HG03196 (cell line): ENCODE data around the gene RSPH4A.
"Not testable (repeated sequence)": the region's sequence is repeated elsewhere in the genome, so short reads cannot be mapped to it uniquely, and the experiment has no call there.

Source experiments
- ATAC-seq: cut with Tn5 transposase; IDR thresholded peaks from one replicate; pipeline ENCODE4 v1.9.1; 2021; ENCODE audit not compliant: unreplicated experiment

RSPH4A gene

DNA sequence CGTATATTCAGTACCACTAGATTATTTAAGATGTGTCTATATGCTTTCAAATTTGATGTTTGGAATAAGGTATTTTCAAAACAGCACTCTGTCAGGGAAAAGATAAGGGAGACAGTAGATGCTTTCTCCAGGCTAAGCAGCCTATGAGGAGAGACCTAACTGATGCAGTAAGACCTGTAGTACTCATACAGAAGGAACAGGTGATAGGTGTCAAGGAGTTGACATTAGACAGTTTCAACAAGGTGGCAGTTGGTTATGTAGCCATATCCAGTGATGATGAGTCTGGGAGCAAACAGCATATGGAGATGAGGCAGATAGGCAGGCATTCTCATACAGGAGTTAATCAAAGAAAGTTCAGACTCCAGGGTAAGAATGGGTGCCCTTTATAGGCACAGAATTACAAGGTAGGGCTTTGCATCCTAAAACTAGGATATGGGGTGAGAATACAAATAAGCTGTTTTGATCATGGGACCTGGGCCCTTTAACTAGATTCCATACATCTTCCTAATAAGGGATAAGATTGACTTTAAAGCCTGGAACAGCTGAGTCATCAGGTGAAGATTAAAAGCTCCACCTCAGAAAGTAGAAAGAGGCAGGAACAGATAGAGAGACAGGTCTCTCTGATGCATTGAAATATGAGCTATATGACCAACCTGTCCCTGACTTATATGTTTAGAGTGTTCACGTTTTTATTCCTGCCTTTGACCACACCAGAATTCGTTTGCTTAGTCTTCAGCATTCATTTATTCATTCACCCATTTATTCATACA is 7.9 kb downstream of the RSPH4A start:
- ATAC-seq, result no peak

DNA sequence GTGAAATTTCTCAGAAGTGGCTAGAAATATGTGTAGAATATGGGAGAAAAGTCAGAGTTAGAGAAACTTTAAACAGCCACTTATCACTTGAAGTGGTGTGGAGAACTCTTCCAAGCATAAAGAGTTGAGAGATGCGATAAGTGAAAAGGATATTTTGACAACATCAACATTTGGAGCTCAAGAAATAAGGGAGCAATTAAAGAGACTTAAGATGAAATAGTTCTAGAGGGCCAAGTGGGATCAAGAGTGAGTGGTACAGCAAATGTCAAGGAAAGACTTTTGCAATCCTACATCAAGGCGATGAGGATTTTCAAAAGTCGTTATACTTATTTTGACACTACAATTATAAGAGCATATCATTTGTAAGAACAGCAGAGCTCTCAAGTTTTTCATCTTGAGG is 9.6 kb downstream of the RSPH4A start:
- no peak for ATAC-seq

- ATAC-seq, result no peak
These were observed 13.3 kb downstream of the RSPH4A start for GRCh38 chr6:116629563-116629981.

DNA sequence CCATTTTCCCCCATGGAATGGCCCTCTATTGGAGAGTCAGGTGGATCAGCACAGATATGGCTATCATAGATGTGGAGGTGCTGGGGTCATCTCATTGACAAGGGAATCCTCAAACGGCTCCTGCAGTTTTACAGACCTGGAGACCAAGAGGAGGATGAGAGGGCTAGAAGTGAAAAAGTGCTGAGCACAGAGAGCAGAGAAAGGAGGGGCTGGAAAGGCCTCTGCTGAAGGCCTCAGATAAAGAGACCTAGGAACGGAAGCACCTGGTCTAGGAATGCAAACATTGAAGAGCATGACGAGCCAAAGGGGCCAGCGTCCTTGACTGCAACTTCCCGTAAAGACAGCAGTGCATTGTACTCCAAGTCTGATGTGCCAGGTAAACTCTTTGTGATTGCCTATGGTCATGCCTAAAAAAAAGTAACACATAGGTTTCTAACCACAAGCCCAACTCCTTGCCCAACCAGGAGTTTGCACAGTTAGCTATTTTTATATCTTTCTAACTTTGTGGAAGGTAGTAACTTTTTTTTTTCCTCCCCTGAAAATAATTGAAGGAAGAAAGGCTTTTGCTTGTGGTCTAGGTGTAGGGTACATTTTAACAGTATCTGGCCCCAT is 15.2 kb downstream of the RSPH4A start:
- no peak for ATAC-seq

DNA sequence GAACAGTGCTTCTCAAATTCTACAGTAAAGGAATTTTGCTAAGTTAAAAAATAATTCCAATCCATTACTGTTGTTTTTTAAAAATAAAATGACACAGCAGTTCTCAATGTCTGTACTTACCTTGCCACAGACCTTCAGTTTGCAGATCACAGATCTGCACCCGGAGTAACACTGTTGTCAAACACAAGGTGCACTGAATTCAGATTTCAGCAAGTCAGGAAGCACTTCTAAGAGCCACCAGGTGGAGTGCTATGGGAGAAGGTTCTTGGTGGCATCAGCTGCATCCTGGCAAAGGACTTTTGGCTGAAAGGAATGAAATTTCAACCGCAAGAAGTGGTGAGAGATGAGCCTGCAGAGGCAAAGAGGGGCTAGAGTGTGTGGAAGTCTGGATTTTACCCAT is 17.4 kb downstream of the RSPH4A start:
- ATAC-seq, result no peak

DNA sequence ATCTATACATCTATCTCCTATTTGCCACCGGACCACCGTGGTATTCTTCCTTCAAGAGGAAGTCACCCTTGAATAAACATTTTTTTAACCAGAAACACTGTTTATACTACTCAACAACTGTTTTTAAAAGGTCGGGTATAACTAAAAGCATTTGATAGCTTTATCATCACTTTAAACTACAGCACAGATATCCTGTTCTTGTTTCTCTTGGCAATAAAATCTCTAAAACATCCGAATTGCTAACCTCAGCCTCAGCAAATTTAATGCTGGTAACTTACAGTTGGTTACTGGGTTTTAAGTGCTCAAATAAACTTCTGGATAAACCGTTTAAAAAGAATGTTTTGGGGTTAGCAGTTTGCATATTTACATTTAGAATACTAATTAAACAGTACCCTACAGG is 31.9 kb downstream of the RSPH4A start:
- no peak for ATAC-seq

GRCh38 chr6:116649129-116649528 is 32.9 kb downstream of the RSPH4A start:
- ATAC-seq, result no peak

- no peak for ATAC-seq
These were observed 35.6 kb downstream of the RSPH4A start for GRCh38 chr6:116651916-116652315.

- no peak for ATAC-seq
These were observed 45.3 kb downstream of the RSPH4A start for GRCh38 chr6:116661594-116661993.

DNA sequence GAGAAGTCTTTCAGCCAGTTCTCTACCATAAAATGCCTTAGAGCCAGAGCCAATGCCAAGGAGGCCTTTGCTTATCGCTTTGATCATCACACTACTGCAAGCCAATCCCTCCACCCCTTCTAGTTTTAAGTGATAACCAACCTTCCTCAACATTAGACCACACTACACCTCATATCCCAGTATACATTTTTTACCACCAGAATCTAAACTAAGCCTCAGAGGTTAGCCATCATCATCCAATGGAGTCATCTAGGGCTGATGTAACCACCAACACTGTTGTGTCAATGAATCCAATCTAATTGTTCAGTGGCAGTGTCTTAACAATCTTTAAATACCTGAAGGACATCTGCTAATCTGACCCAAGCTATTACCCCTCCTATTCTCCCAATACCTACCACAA is 45.9 kb downstream of the RSPH4A start:
- no peak for ATAC-seq

- ATAC-seq, result no peak
These were observed 47.0 kb downstream of the RSPH4A start for GRCh38 chr6:116663308-116663707.

DNA sequence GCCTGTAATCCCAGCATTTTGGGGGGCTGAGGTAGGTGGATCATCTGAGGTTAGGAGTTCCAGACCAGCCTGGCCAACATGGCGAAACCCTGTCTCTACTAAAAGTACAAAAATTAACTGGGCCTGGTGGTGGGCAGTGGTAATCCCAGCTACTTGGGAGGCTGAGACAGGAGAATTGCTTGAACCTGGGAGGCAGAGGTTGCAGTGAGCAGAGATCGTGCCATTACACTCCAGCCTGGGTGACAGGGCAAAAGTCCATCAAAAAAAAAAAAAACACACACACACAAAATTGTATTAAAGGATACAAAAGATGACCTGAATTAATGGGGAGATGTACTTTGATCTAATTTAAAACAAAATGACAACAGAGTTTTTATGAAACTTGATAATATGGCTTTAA is 47.9 kb downstream of the RSPH4A start:
- not testable (repeated sequence) for ATAC-seq

DNA sequence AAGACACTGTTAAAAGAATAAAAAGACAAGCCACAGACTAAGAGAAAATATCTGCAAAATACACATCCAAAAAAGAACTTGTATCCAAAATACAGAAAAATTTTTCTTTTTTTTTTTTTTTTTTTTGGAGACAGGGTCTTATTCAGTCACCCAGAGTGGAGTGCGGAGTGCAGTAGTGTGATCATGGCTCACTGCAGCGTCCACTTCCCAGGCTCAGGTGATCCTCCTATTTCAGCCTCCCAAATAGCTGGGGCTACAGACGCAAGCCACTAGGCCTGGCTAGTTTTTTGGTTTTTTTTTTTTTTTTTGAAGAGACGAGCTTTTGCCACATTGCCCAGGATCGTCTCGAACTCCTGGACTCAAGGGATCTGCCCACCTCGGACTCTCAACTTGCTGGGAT is 49.2 kb downstream of the RSPH4A start:
- no peak for ATAC-seq

- no peak for ATAC-seq
These were observed 50.6 kb downstream of the RSPH4A start for GRCh38 chr6:116666869-116667268.

DNA sequence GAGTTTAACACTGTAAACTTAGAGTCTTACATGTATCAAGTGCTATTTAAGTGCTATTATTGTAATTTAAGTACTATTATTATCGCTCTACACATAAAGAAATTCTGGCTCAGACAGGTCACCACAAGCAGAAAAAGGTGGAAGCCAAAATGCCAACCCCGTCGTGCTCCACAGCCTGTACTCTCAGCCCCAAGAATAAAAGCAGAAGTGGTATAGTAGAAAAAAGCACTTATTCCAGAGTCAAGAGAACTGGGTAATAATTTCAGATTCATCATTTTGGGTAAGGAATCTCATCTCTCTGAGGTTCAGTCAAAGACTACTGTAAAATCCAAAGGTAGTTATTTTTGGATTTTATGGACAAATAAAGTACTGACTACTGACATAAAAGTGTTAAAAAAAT is 51.3 kb downstream of the RSPH4A start:
- peak; percentile 30 for ATAC-seq

- ATAC-seq, result no peak
These were observed 56.0 kb downstream of the RSPH4A start for GRCh38 chr6:116672306-116672705.

GRCh38 chr6:116676021-116676420 is 59.7 kb downstream of the RSPH4A start:
- no peak for ATAC-seq

DNA sequence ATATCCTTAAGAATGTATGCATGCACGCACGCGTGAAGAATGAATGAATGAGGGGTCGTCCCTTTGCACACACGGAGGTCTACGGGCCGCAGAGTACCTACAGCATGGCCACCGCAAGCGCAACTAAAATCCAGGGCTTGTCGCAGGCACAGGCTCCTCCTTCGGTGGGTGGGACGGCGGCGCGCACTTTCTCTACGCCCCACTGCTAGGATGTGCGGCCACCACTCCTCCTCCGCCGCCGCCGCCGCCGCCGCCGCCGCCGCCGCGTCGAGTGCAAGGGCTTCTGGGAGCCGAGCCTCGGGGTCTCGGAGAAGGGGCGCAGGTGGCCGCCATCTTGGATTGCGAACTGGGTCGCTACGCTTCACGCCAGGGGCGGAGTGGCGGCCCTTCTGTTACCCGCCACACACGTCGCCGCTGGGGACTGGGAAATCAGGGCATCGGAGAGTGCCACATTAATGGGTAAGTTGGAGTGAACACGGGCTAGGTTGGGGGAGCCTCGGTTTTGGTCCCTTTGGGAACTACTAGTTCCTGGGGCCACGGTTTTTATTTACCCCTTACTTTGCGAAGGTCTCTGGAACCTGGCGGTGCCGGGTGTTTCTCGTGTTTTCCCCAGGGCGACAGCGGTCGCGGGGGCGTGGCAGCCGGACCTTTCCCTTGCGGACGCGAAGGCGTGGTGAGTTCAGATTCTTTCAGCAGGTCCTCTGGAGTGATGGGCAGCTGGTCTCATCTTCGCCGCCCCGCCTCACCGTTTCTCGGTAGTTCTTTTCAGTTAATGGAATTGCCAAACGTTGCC is 64.8 kb downstream of the RSPH4A start, which contains the start of gene KPNA5:
Gene KPNA5, plus strand, starts transcription at position 332 of the 793 bp plus-strand sequence. Its CDS starts 124 bp downstream, at position 456.
- peak; percentile 98 for ATAC-seq

DNA sequence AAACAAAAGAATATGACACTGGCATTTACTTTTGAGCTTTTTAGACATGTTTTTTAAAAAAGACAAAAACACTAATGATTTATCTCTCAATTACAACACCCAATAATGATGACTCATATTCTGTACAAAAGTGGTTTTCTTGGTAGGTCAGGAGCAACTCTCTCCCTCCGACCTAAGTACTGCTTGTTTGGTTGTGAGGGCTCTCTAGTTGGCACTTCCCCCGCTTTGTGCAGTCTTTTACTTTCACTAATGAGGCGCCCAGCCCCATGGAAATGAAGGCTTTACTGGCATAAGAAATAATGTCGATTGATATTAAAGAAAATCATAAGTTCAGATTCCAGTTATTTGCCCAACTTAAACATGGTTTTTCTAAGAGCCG is 66.0 kb downstream of the RSPH4A start:
- ATAC-seq, result peak; percentile 25
